ENCODE measurements around the gene HMGB1. TPM values are rescaled to one million over a fixed set of nuclear protein-coding genes. Genes with fewer than 3 reads are reported as not detected.

Gene HMGB1
- polyA plus RNA-seq, 1 donor = 380 TPM

Other genes starting within 250 kb of the HMGB1 start
- 13.2 TPM for gene KATNAL1, start 158.4 kb downstream of the HMGB1 start, polyA plus RNA-seq (ENCODE audit: insufficient read length)
- gene UBE2L5, start 43.4 kb downstream of the HMGB1 start, polyA plus RNA-seq (ENCODE audit: insufficient read length) = 0.52 TPM
- 17.2 TPM for gene USPL1, start 152.0 kb upstream of the HMGB1 start, polyA plus RNA-seq (ENCODE audit: insufficient read length)

Measured in forelimb muscle (tissue), 1 donor.